Upper lobe of left lung (tissue), 4 donors: Measurements from ENCODE around the gene RENBP.

Source experiments
- CTCF ChIP-seq, 6 experiments: fragments of 450-650 bp in 4 of 6; fragments of 200-600 bp in 2 of 6; sonication (generic) in 2 of 6; IDR thresholded peaks; one replicate each; pipeline ENCODE4 v1.5.1; 2016 to 2019; ENCODE audit warnings: antibody characterized with exemption in 6 of 6
- EP300 ChIP-seq, 4 donors: sonication (generic); formaldehyde crosslinking; IDR thresholded peaks; one replicate each; pipeline ENCODE4 v1.5.1; 2017; ENCODE audit warnings: antibody characterized with exemption in 4 of 4, control low read depth in 2 of 4
- POLR2A ChIP-seq, 4 donors: fragments of 450-650 bp; IDR thresholded peaks; one replicate each; pipeline ENCODE4 v1.5.1; 2016 to 2017; ENCODE audit warnings: antibody characterized with exemption in 4 of 4, mild to moderate bottlenecking in 2 of 4
- POLR2AphosphoS5 ChIP-seq, 2 donors: sonication (generic); formaldehyde crosslinking; IDR thresholded peaks; one replicate each; pipeline ENCODE4 v1.5.1; 2017; ENCODE audit warnings: antibody characterized with exemption in 2 of 2

DNA sequence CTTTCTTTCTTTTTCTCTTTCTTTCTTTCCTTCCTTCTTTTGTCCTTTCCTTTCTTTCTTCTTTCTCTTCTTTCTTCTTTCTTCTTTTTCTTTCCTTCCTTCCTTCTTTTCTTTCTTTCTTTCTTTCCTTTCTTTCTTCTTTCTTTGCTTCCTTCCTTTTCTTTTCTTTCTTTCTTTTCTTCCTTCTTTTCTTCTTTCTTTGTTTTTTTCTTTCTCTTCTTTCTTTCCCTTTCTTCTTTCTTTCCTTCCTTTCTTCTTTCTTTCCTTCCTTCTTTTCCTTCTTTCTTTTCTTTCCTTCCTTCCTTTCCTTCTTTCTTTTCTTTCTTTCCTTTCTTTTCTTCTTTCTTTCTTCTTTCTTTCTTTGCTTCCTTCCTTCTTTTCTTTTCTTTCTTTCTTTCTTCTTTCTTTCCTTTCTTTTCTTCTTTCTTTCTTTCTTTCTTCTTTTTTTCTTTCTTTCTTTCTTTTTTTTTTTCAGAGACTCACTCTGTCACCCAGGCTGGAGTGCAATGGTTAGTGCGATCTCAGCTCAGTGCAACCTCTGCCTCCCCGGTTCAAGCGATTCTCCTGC is 46.7 kb upstream of the RENBP start:
- TF ChIP-seq CTCF (IDR thresholded peaks at IDR 0.05) (no peak), POLR2A (IDR thresholded peaks at IDR 0.05) (no peak), EP300 (IDR thresholded peaks at IDR 0.05) (no peak), POLR2AphosphoS5 (IDR thresholded peaks at IDR 0.05) (no peak)
